RWPE2 (cell line): ENCODE data around the gene SAFB2.

Source experiments
- ATAC-seq: fragments of 200-7000 bp; cut with Tn5 transposase; 3 replicates; pipeline ENCODE4 v1.9.1; 2021; ENCODE audit warnings: low read depth
- DNase-seq: peaks from one replicate; pipeline ENCODE4 v3.0.0-alpha.2; 2020; ENCODE audit warnings: low spot score
- H3K27ac ChIP-seq: fragments of 450-650 bp; 2 replicates; pipeline ENCODE4 v1.5.1; 2017; ENCODE audit warnings: mild to moderate bottlenecking; ENCODE audit not compliant: poor library complexity, severe bottlenecking
- H3K27me3 ChIP-seq: fragments of 250-450 bp; sonication (Bioruptor Pico); 2 replicates; pipeline ENCODE4 v1.5.1; 2021; ENCODE audit warnings: mild to moderate bottlenecking, moderate library complexity; ENCODE audit not compliant: insufficient read depth, poor library complexity, severe bottlenecking
- H3K36me3 ChIP-seq: fragments of 250-450 bp; sonication (Bioruptor Pico); 2 replicates; pipeline ENCODE4 v1.5.1; 2020; ENCODE audit warnings: low read depth, mild to moderate bottlenecking, moderate library complexity
- H3K4me1 ChIP-seq: fragments of 250-450 bp; sonication (Bioruptor Pico); 2 replicates; pipeline ENCODE4 v1.5.1; 2021; ENCODE audit warnings: mild to moderate bottlenecking, moderate library complexity; ENCODE audit not compliant: insufficient read depth, poor library complexity, severe bottlenecking
- H3K4me3 ChIP-seq: fragments of 250-450 bp; sonication (Bioruptor Pico); 2 replicates; pipeline ENCODE4 v1.5.1; 2021; ENCODE audit warnings: mild to moderate bottlenecking, moderate library complexity; ENCODE audit not compliant: severe bottlenecking
- H3K9me3 ChIP-seq: fragments of 250-450 bp; sonication (Bioruptor Pico); 2 replicates; pipeline ENCODE4 v1.5.1; 2021; ENCODE audit warnings: mild to moderate bottlenecking, moderate library complexity; ENCODE audit not compliant: severe bottlenecking
- CTCF ChIP-seq: fragments of 450-650 bp; IDR thresholded peaks from one replicate; pipeline ENCODE4 v1.5.1; 2017; ENCODE audit warnings: mild to moderate bottlenecking, moderate library complexity; ENCODE audit not compliant: poor library complexity, severe bottlenecking

The SAFB2 gene

DNA sequence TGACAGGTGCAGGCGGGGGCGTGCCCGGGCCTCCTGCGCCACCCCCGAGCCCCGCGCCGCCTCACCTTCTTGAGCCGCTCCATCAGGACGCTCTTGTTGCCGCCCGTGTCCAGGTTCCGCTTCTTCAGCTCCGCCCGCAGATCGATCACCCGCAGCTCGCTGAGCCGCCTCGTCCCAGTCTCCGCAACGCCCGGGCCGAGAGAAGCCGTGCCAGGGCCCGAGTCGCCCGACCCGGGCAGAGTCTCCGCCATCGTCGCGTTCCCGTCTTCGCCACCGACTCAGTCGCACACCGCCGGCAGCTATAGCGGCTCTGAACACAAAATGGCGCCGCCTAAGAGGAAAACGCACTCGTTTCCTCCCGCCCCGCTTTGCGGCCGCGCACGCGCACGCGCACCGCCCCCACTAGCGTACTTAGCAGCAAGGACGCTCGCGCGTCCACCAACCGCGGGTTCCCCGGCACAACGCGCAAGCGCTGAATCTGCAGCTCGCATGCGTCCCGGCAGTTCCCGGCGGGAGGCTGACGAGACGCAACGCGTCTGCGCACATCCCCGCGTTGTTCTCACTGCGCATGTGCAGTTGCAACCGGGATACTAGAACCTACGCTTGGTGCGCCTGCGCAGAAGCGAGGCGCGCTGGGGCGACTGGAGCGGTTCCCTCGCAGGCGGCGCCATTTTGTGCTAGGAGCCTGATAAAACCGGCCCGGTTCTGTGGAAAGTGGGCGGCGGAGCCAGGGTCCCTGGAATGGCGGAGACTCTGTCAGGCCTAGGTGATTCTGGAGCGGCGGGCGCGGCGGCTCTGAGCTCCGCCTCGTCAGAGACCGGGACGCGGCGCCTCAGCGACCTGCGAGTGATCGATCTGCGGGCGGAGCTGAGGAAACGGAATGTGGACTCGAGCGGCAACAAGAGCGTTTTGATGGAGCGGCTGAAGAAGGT lies at the start of gene SAFB2, which contains the start of gene SAFB:
TSS of gene SAFB2 (minus strand) at position 312 of the 932 bp plus-strand sequence. CDS start at position 251, 61 bp downstream.
TSS of gene SAFB (plus strand) at position 619 of the 932 bp plus-strand sequence. CDS start at position 742, 123 bp downstream.
- DNase-seq = peak; percentile 97
- Histone ChIP-seq H3K4me1 (peaks cover 20% of the 10 kb centered on the region), H3K27ac (peak within 1 kb of the TSS; percentile 49), H3K4me3 (peak within 1 kb of the TSS; percentile 84), H3K9me3 (no peaks in the 10 kb centered on the region), H3K27me3 (no peaks in the 10 kb centered on the region), H3K36me3 (peaks cover 70% of the 10 kb centered on the region)
- TF ChIP-seq CTCF = no peak
- ATAC-seq = peak; percentile 90

- H3K4me1 ChIP-seq = no peaks in the 10 kb centered on the region
- H3K27ac ChIP-seq = no peak overlapping the region
- no peak for TF ChIP-seq CTCF
- DNase-seq = no peak
- H3K9me3 ChIP-seq = no peaks in the 10 kb centered on the region
- peaks cover 25% of the 10 kb centered on the region for H3K36me3 ChIP-seq
- H3K4me3 ChIP-seq = no peak overlapping the region
- no peaks in the 10 kb centered on the region for H3K27me3 ChIP-seq
- ATAC-seq = no peak
Measured at GRCh38 chr19:5671600-5671999, 49.0 kb upstream of the SAFB2 start.

GRCh38 chr19:5669212-5669611 lies 46.6 kb upstream of the SAFB2 start:
- peaks cover 46% of the 10 kb centered on the region for H3K36me3 ChIP-seq
- no peak for ATAC-seq

GRCh38 chr19:5667751-5668271 lies 45.2 kb upstream of the SAFB2 start:
- peak; percentile 11; the same call in 1 of the 3 replicates for ATAC-seq
- H3K36me3 ChIP-seq = peaks cover 60% of the 10 kb centered on the region
- H3K4me1 ChIP-seq = no peaks in the 10 kb centered on the region
- H3K9me3 ChIP-seq = no peaks in the 10 kb centered on the region
- no peak for DNase-seq
- no peak for TF ChIP-seq CTCF
- no peak overlapping the region for H3K27ac ChIP-seq
- H3K27me3 ChIP-seq = no peaks in the 10 kb centered on the region
- no peak overlapping the region for H3K4me3 ChIP-seq

More at GRCh38 chr19:5669212-5669611, 46.6 kb upstream of the SAFB2 start:
- TF ChIP-seq CTCF = no peak
- H3K4me1 ChIP-seq = no peaks in the 10 kb centered on the region
- no peaks in the 10 kb centered on the region for H3K27me3 ChIP-seq
- no peaks in the 10 kb centered on the region for H3K9me3 ChIP-seq
- DNase-seq = no peak
- H3K27ac ChIP-seq = no peak overlapping the region
- H3K4me3 ChIP-seq = no peak overlapping the region
